ENCODE measurements around the gene MED8. TPM values are rescaled to one million over a fixed set of nuclear protein-coding genes. Genes with fewer than 3 reads are reported as not detected.

The MED8 gene
- total and polyA plus RNA-seq, 12 donors: 10.5 to 32.4 (median 13.9) TPM

GRCh38 chr1:43425045-43425444 lies 35.4 kb upstream of the MED8 start:
- 89 to 90% methylated on average over 4 of the region's 4 CpGs for WGBS, 2 donors
- TF ChIP-seq CTCF (IDR thresholded peaks at IDR 0.05): no peak
- intact Hi-C loops (cut with DNase I): no loop called here
- Histone ChIP-seq H3K36me3 (peaks cover 0 to 100% (median 81%) of the 10 kb centered on the region in 9 donors), H3K4me1 (no peaks in the 10 kb centered on the region), H3K27ac (no peak overlapping the region), H3K27me3 (no peaks in the 10 kb centered on the region), H3K9me3 (no peaks in the 10 kb centered on the region), H3K4me3 (no peak overlapping the region)
- DNase-seq (no peak), ATAC-seq (peak in 1 of 8 donors; percentile 6)

- Histone ChIP-seq H3K27me3 (no peaks in the 10 kb centered on the region), H3K27ac (no peak overlapping the region), H3K4me1 (no peaks in the 10 kb centered on the region), H3K4me3 (no peak overlapping the region), H3K36me3 (peaks cover under 1 to 100% (median 81%) of the 10 kb centered on the region in 9 donors), H3K9me3 (no peaks in the 10 kb centered on the region)
- intact Hi-C loops (cut with DNase I): no loop called here
- ATAC-seq (no peak), DNase-seq (no peak)
- WGBS, 2 donors: 94 to 95% methylated on average over 23 of the region's 23 CpGs
- TF ChIP-seq CTCF (IDR thresholded peaks at IDR 0.05): no peak
Measured at GRCh38 chr1:43423672-43424550, 34.3 kb upstream of the MED8 start.

GRCh38 chr1:43422995-43423671 lies 33.5 kb upstream of the MED8 start:
- no peaks in the 10 kb centered on the region for H3K4me1 ChIP-seq
- DNase-seq (no peak), ATAC-seq (no peak)
- no peak overlapping the region for H3K27ac ChIP-seq
- H3K27me3 ChIP-seq: no peaks in the 10 kb centered on the region
- 97 to 99% methylated on average over 16 of the region's 16 CpGs for WGBS, 2 donors
- peaks cover 6 to 100% (median 82%) of the 10 kb centered on the region in 9 donors for H3K36me3 ChIP-seq
- intact Hi-C loops (cut with DNase I): no loop called here
- H3K9me3 ChIP-seq: no peaks in the 10 kb centered on the region
- no peak for TF ChIP-seq CTCF (IDR thresholded peaks at IDR 0.05)
- no peak overlapping the region for H3K4me3 ChIP-seq

GRCh38 chr1:43421976-43422750 lies 32.6 kb upstream of the MED8 start:
- intact Hi-C loops (cut with DNase I): no loop called here
- ATAC-seq: peak in 1 of 8 donors; percentile 43

More at GRCh38 chr1:43421976-43422750, 32.6 kb upstream of the MED8 start:
- DNase-seq: no peak
- Histone ChIP-seq H3K27ac (no peak overlapping the region), H3K4me3 (no peak overlapping the region), H3K4me1 (no peaks in the 10 kb centered on the region), H3K27me3 (no peaks in the 10 kb centered on the region), H3K36me3 (peaks cover 6 to 100% (median 82%) of the 10 kb centered on the region in 9 donors), H3K9me3 (no peaks in the 10 kb centered on the region)
- TF ChIP-seq CTCF (IDR thresholded peaks at IDR 0.05): no peak
- 90% methylated on average over 12 of the region's 12 CpGs for WGBS, 2 donors
